NCI-H2196 treated with DMSO at 0.1 percent for 48 hours (cell line): ENCODE measurements around the gene SRM.
"Not testable (repeated sequence)": the region's sequence is repeated elsewhere in the genome, so short reads cannot be mapped to it uniquely, and the experiment has no call there.

ENCODE experiments used
- DNase-seq: peaks from one replicate; lab custom pipeline; 2025; ENCODE audit not compliant: unreplicated experiment; lab: John Stamatoyannopoulos, UW

Gene SRM

GRCh38 chr1:11023201-11023600 is 36.6 kb downstream of the SRM start:
- DNase-seq: no peak

- DNase-seq: no peak
Measured at GRCh38 chr1:11019971-11020370, 39.8 kb downstream of the SRM start.

GRCh38 chr1:11019358-11019757 is 40.5 kb downstream of the SRM start:
- not testable (repeated sequence) for DNase-seq

- DNase-seq: no peak
Measured at GRCh38 chr1:11013160-11013531, 46.7 kb downstream of the SRM start.

- peak; percentile 79 for DNase-seq
Measured at GRCh38 chr1:11012260-11013159, 47.3 kb downstream of the SRM start, which contains the start of gene TARDBP. TARDBP (plus strand) TSS chr1:11012654; CDS start chr1:11013728, 1,074 bp downstream.
